ENCODE measurements around the gene EFCAB3.

Gene EFCAB3

GRCh38 chr17:62351176-62351575 is 29.2 kb upstream of the EFCAB3 start:
- TF ChIP-seq ZNF8 (CRISPR knock-in tag; IDR thresholded peaks at IDR 0.05) (no peak), CSRNP3 (CRISPR knock-in tag; IDR thresholded peaks at IDR 0.05) (no peak), TCF4 (CRISPR knock-in tag; IDR thresholded peaks at IDR 0.05; ENCODE audit: borderline replicate concordance) (no peak), GLIS3 (CRISPR knock-in tag; IDR thresholded peaks at IDR 0.05) (no peak), RARB (CRISPR knock-in tag; IDR thresholded peaks at IDR 0.05) (no peak), ESRRG (CRISPR knock-in tag; IDR thresholded peaks at IDR 0.05) (no peak), SNAI2 (CRISPR knock-in tag; IDR thresholded peaks at IDR 0.05) (no peak), CSDC2 (CRISPR knock-in tag; IDR thresholded peaks at IDR 0.05) (no peak), PATZ1 (CRISPR knock-in tag; IDR thresholded peaks at IDR 0.05; ENCODE audit: borderline replicate concordance) (no peak), ZNF565 (CRISPR knock-in tag; conservative IDR thresholded peaks at IDR 0.05; ENCODE audit: low read depth) (no peak), ISL1 (CRISPR knock-in tag; IDR thresholded peaks at IDR 0.05) (no peak), ZNF70 (CRISPR knock-in tag; IDR thresholded peaks at IDR 0.05) (no peak), CREB5 (CRISPR knock-in tag; IDR thresholded peaks at IDR 0.05; ENCODE audit: low read depth) (no peak)
- TF ChIP-seq, protein P1, sequence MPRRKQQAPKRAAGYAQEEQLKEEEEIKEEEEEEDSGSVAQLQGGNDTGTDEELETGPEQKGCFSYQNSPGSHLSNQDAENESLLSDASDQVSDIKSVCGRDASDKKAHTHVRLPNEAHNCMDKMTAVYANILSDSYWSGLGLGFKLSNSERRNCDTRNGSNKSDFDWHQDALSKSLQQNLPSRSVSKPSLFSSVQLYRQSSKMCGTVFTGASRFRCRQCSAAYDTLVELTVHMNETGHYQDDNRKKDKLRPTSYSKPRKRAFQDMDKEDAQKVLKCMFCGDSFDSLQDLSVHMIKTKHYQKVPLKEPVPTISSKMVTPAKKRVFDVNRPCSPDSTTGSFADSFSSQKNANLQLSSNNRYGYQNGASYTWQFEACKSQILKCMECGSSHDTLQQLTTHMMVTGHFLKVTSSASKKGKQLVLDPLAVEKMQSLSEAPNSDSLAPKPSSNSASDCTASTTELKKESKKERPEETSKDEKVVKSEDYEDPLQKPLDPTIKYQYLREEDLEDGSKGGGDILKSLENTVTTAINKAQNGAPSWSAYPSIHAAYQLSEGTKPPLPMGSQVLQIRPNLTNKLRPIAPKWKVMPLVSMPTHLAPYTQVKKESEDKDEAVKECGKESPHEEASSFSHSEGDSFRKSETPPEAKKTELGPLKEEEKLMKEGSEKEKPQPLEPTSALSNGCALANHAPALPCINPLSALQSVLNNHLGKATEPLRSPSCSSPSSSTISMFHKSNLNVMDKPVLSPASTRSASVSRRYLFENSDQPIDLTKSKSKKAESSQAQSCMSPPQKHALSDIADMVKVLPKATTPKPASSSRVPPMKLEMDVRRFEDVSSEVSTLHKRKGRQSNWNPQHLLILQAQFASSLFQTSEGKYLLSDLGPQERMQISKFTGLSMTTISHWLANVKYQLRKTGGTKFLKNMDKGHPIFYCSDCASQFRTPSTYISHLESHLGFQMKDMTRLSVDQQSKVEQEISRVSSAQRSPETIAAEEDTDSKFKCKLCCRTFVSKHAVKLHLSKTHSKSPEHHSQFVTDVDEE (CRISPR knock-in tag; IDR thresholded peaks at IDR 0.05), result no peak
- no peak for ATAC-seq

GRCh38 chr17:62366191-62366590 is 14.2 kb upstream of the EFCAB3 start:
- no peak for ATAC-seq
- TF ChIP-seq OSR1 (CRISPR knock-in tag; IDR thresholded peaks at IDR 0.05) (no peak), CSRNP3 (CRISPR knock-in tag; IDR thresholded peaks at IDR 0.05) (no peak), CREB5 (CRISPR knock-in tag; IDR thresholded peaks at IDR 0.05; ENCODE audit: low read depth) (no peak), ISL1 (CRISPR knock-in tag; IDR thresholded peaks at IDR 0.05) (no peak), GLIS3 (CRISPR knock-in tag; IDR thresholded peaks at IDR 0.05) (no peak), ZNF8 (CRISPR knock-in tag; IDR thresholded peaks at IDR 0.05) (no peak), ESRRG (CRISPR knock-in tag; IDR thresholded peaks at IDR 0.05) (no peak), ZNF70 (CRISPR knock-in tag; IDR thresholded peaks at IDR 0.05) (no peak), ZC3H10 (CRISPR knock-in tag; IDR thresholded peaks at IDR 0.05) (no peak)
- TF ChIP-seq, protein P2, sequence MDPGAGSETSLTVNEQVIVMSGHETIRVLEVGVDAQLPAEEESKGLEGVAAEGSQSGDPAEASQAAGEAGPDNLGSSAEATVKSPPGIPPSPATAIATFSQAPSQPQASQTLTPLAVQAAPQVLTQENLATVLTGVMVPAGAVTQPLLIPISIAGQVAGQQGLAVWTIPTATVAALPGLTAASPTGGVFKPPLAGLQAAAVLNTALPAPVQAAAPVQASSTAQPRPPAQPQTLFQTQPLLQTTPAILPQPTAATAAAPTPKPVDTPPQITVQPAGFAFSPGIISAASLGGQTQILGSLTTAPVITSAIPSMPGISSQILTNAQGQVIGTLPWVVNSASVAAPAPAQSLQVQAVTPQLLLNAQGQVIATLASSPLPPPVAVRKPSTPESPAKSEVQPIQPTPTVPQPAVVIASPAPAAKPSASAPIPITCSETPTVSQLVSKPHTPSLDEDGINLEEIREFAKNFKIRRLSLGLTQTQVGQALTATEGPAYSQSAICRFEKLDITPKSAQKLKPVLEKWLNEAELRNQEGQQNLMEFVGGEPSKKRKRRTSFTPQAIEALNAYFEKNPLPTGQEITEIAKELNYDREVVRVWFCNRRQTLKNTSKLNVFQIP (CRISPR knock-in tag; IDR thresholded peaks at IDR 0.05; ENCODE audit: borderline replicate concordance, low read depth), result no peak

GRCh38 chr17:62381561-62381960 is 1.2 kb downstream of the EFCAB3 start:
- TF ChIP-seq SNAI2 (CRISPR knock-in tag; IDR thresholded peaks at IDR 0.05), result no peak
- no peak for TF ChIP-seq ZFP3 (CRISPR knock-in tag; IDR thresholded peaks at IDR 0.05)

More at GRCh38 chr17:62381561-62381960, 1.2 kb downstream of the EFCAB3 start:
- no peak for ATAC-seq
